Heart left ventricle (tissue), 16 donors: ENCODE results near the gene CRYL1. TPM values are rescaled to one million over a fixed set of nuclear protein-coding genes. Genes with fewer than 3 reads are reported as not detected.

Source experiments
- ATAC-seq, 4 donors: fragments of 200-7000 bp; cut with Tn5 transposase; one replicate each; pipeline ENCODE4 v1.9.1; 2020 to 2022; ENCODE audit warnings: moderate library complexity in 4 of 4, mild to moderate bottlenecking in 3 of 4, moderate number of reproducible peaks in 1 of 4
- DNase-seq, 5 donors: peaks; one replicate each; pipeline ENCODE4 v3.0.0-alpha.2; 2020
- H3K27ac ChIP-seq, 12 donors: fragments of 200-600 bp; sonication (generic) in 4 of 12; one replicate each; pipeline versions ENCODE4 v1.5.0 to v1.8.0; 2016 to 2022; ENCODE audit warnings: mild to moderate bottlenecking in 2 of 12
- H3K27me3 ChIP-seq, 9 donors: fragments of 200-600 bp; sonication (generic) in 2 of 9; one replicate each; pipeline versions ENCODE4 v1.5.1 to v1.8.0; 2016 to 2022; ENCODE audit warnings: mild to moderate bottlenecking in 3 of 9
- H3K36me3 ChIP-seq, 9 donors: fragments of 200-600 bp; sonication (generic) in 2 of 9; one replicate each; pipeline versions ENCODE4 v1.5.0 to v1.8.0; 2018 to 2022; ENCODE audit warnings: mild to moderate bottlenecking in 2 of 9
- H3K4me1 ChIP-seq, 12 donors: fragments of 200-600 bp; sonication (generic) in 4 of 12; one replicate each; pipeline versions ENCODE4 v1.5.0 to v1.8.0; 2016 to 2022; ENCODE audit warnings: mild to moderate bottlenecking in 3 of 12
- H3K4me3 ChIP-seq, 12 donors: fragments of 200-600 bp; sonication (generic) in 4 of 12; one replicate each; pipeline versions ENCODE4 v1.5.0 to v1.8.0; 2017 to 2022; ENCODE audit warnings: mild to moderate bottlenecking in 9 of 12, moderate library complexity in 4 of 12
- H3K9me3 ChIP-seq, 12 donors: fragments of 200-600 bp; sonication (generic) in 4 of 12; one replicate each; pipeline versions ENCODE4 v1.5.0 to v1.8.0; 2016 to 2022; ENCODE audit warnings: mild to moderate bottlenecking in 1 of 12
- CTCF ChIP-seq, 12 donors: fragments of 200-600 bp; sonication (generic) in 4 of 12; IDR thresholded peaks; one replicate each; pipeline versions ENCODE4 v1.5.0 to v1.8.0; 2018 to 2022; ENCODE audit warnings: antibody characterized with exemption in 12 of 12, mild to moderate bottlenecking in 5 of 12
- POLR2A ChIP-seq, 2 donors: fragments of 450-650 bp; IDR thresholded peaks; one replicate each; pipeline ENCODE4 v1.6.1; 2017; ENCODE audit warnings: antibody characterized with exemption in 2 of 2, mild to moderate bottlenecking in 2 of 2, moderate library complexity in 2 of 2
- WGBS, 4 donors: extraction: QIAGEN DNeasy Blood & Tissue Kit in 2 of 4; methylation state at CpG; one replicate each; pipeline versions ENCODE4 v1.1.5 to v1.1.7; 2013 to 2018; 5-methylcytosine and 5-hydroxymethylcytosine counted together
- intact Hi-C, 10 donors: fragments of 100-400 bp; cut with DNase I; formaldehyde crosslinking; loops; one replicate each; pipeline versions ENCODE4 v1.11.1 to v1.14.2; 2022
- polyA plus RNA-seq, 2 donors: library from polyadenylated mRNA; stranded (reverse); fragments of 200-250 nt; gene quantifications; one replicate each; pipeline ENCODE4 v1.2.3, GENCODE V29; 2013
- total RNA-seq, 9 donors: library from RNA; depleted of rRNA in 2 of 9; stranded (reverse); fragments of >200 nt in 2 of 9; fragmentation: NEBNext Ultra II Directional in 3 of 9; extraction: Animal tissue kit (Norgen Biotek cat#: 25700) in 3 of 9; gene quantifications; one replicate each; pipeline versions ENCODE4 v1.1.0 to v1.2.4, GENCODE V29; 2016 to 2023
- donor health status: ischemic (EF 13 %, LVEDD 7.1; RV severe dilation, severe dysfunction).
- donor health status: healthy with polysubstance abuse.
- donor health status: DM: no; HTN: yes; CAD: no.
- donor health status: DM: no; HTN: no; CAD: no.
- donor health status: ischemic (EF 25% LVEDD 6.9; RV normal size, moderate dysfunction).
- donor health status: ischemic (EF 25% LVEDD 5.7; RV mildly dilated, moderate dysfunction).
- donor health status: healthy.
- donor health status: DM: yes; HTN: yes; CAD: no.
- donor health status: ischemic (EF 35%, LVEDD 5.7; RV mildly dilated, moderate dysfunction).
- donor health status: nonischemic (EF 11% LVEDD 7.7; RV severe dilation, severe dysfunction).
- donor health status: DM: yes; HTN: yes; CAD: no.
- donor health status: PGD.
- donor health status: ischemic (EF 29% LVEDD 5.4; RV normal size, mild dysfunction).
- donor health status: nonischemic (EF 23%, LVEDD 6.1; RV moderate dilation, normal function).

CRYL1 gene
- total and polyA plus RNA-seq, 11 donors = 10.7 to 36.5 (median 20.9) TPM

- intact Hi-C loops = no loop called here
- Histone ChIP-seq H3K4me1 (peaks cover 0 to 20% (median 0%) of the 10 kb centered on the region in 12 donors), H3K27ac (no peak overlapping the region), H3K9me3 (no peaks in the 10 kb centered on the region), H3K4me3 (no peak overlapping the region), H3K36me3 (peaks cover 0 to 9% (median 0%) of the 10 kb centered on the region in 9 donors), H3K27me3 (no peaks in the 10 kb centered on the region)
- DNase-seq (no peak), ATAC-seq (no peak)
- TF ChIP-seq CTCF (IDR thresholded peaks at IDR 0.05) (no peak), POLR2A (IDR thresholded peaks at IDR 0.05) (no peak)
- whole genome bisulfite sequencing, 4 donors = 95 to 96% (median 96%) methylated on average over 26 to 27 of the region's 27 CpGs
Observed at GRCh38 chr13:20415694-20416107, 110.0 kb downstream of the CRYL1 start.

GRCh38 chr13:20415306-20415679, 110.4 kb downstream of the CRYL1 start:
- ATAC-seq (no peak), DNase-seq (no peak)
- WGBS, 4 donors = 72 to 88% (median 81%) methylated on average over 23 to 31 of the region's 31 CpGs
- Histone ChIP-seq H3K27ac (no peak overlapping the region), H3K9me3 (no peaks in the 10 kb centered on the region), H3K27me3 (no peaks in the 10 kb centered on the region), H3K4me3 (no peak overlapping the region), H3K36me3 (peaks cover 0 to 9% (median 0%) of the 10 kb centered on the region in 9 donors), H3K4me1 (peaks cover 0 to 19% (median 0%) of the 10 kb centered on the region in 12 donors)
- intact Hi-C loops = no loop called here
- TF ChIP-seq CTCF (IDR thresholded peaks at IDR 0.05) = no peak
- TF ChIP-seq POLR2A (IDR thresholded peaks at IDR 0.05) = no peak

GRCh38 chr13:20414546-20415305, 110.9 kb downstream of the CRYL1 start:
- no peak overlapping the region for H3K4me3 ChIP-seq
- no peaks in the 10 kb centered on the region for H3K27me3 ChIP-seq
- intact Hi-C loops = no loop called here
- 42 to 77% (median 50%) methylated on average over 17 to 45 of the region's 45 CpGs for WGBS, 4 donors
- H3K9me3 ChIP-seq = no peaks in the 10 kb centered on the region
- H3K36me3 ChIP-seq = peaks cover 0 to 9% (median 0%) of the 10 kb centered on the region in 9 donors
- no peak for DNase-seq
- peak in 2 of 4 donors; percentile 14 to 19 for ATAC-seq
- no peak overlapping the region for H3K27ac ChIP-seq
- peaks cover 0 to 13% (median 0%) of the 10 kb centered on the region in 12 donors for H3K4me1 ChIP-seq
- TF ChIP-seq POLR2A (IDR thresholded peaks at IDR 0.05) (no peak), CTCF (IDR thresholded peaks at IDR 0.05) (no peak)

GRCh38 chr13:20412691-20413355, 112.8 kb downstream of the CRYL1 start:
- H3K27me3 ChIP-seq = no peaks in the 10 kb centered on the region
- intact Hi-C loops = no loop called here
- TF ChIP-seq POLR2A (IDR thresholded peaks at IDR 0.05) = no peak
- no peak for TF ChIP-seq CTCF (IDR thresholded peaks at IDR 0.05)
- H3K9me3 ChIP-seq = no peaks in the 10 kb centered on the region
- H3K36me3 ChIP-seq = peaks cover 0 to 2% (median 0%) of the 10 kb centered on the region in 9 donors
- H3K4me1 ChIP-seq = peaks cover 0 to 8% (median 0%) of the 10 kb centered on the region in 12 donors
- no peak overlapping the region for H3K27ac ChIP-seq
- WGBS, 4 donors = 80 to 90% (median 84%) methylated on average over 7 of the region's 7 CpGs
- no peak overlapping the region for H3K4me3 ChIP-seq
- DNase-seq = no peak
- no peak for ATAC-seq
